ENCODE data around the gene MAD2L2.

MAD2L2 gene

GRCh38 chr1:11629184-11630016 is 51.5 kb downstream of the MAD2L2 start:
- DNase-seq (ENCODE audit: low spot score), result no peak

DNA sequence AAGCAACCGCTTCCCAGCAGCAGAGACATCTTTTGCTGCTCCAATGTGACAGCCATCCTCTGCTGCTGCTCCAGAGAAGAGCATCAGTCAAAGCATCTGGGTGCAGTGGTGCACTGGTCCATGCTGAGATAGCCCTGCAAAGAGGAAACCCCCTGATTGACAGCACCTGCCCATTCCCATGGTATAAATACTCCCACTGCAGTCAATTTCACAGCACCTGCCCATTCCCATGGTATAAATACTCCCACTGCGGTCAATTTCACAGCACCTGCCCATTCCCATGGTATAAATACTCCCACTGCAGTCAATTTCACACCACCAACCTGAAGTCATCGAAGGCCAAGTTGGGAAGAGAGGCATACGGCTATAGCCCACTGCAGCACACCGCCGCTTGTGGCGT is 52.2 kb downstream of the MAD2L2 start:
- no peak for DNase-seq (ENCODE audit: low spot score)

GRCh38 chr1:11626551-11626950 is 54.4 kb downstream of the MAD2L2 start:
- DNase-seq (ENCODE audit: low spot score), result no peak

Measured in iPS-NIHi11 (cell line).